Measurements from ENCODE around the gene PROKR2.

The PROKR2 gene

DNA sequence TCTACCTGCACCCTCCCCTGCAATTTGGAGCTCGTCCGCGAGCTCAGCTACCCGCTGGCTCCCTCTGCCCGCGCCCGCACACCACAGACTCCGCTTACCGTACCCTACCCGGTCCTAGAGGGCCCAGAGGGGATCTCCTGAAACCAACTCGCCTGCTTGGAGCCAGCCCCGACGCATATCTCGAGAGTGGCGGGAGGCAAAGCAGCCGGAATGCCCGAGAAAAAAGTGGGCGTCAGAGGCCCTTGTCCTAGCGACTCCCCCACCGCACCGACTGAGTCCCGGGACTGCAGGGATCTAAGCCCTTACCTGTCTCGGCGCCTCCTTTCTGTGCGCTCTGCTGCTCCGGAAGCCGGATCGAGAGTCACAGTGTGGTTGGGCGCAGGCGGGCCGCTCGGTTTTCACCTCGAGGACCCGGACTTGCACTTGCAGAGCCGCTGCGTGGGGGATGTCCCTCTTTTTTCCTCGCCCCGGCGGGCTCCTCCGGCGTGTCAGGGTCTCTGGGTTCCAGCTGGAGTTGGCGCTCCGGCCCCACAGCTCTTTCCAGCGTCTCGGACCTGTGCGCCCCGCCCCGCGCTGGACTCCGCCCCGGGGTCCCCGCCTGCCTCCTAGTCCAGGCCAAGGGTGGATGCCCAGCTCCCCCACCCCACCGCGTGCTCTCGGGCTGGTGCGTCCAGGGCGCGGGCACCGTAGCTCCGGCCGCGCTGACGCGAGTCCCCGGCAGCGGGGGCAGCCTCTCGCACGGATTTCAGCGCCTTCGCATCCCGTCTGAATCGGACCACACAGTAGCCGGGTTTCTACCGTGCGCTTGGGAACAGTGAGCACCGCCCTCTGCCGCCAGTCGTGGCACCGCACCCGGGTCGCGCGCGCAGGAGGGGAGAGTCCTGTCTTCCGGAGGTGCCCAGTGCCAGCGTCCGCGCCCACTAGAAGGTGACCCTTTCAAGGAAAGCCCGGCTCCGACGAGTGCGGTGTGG, at the start of gene PROKR2:
Gene PROKR2 (minus strand): TSS at position 767 of the 971 bp plus-strand sequence. CDS start 2,585 bp downstream, outside the sequence.
- DNase-seq: no peak

DNA sequence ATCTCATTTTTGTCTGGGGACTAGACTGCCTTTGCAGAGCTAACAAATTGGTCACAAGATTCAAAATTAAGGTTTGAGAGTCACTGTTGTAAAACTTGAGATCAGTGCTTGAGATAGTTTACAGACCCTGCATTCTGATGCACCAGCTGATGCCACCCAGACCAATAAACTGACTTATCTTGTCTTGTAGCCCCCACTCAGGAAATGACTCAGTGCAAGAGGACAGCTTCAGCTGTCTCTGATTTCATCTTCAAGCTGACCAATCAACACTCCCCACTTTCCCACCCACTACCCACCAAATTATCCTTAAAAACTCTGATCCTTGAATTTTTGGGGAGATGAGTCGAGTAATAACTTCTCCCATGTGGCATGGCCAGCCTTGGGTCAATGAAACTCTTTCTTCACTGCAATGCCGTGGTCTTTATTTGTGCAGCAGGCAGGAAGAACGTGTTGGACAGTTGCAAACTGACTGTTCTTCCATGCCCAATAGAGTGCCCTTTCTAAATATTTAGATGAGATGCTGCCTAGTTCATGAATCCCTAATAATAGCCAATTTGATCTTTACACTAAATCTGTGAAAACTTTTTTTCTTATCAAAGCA, 48.3 kb upstream of the PROKR2 start:
- DNase-seq: no peak

DNA sequence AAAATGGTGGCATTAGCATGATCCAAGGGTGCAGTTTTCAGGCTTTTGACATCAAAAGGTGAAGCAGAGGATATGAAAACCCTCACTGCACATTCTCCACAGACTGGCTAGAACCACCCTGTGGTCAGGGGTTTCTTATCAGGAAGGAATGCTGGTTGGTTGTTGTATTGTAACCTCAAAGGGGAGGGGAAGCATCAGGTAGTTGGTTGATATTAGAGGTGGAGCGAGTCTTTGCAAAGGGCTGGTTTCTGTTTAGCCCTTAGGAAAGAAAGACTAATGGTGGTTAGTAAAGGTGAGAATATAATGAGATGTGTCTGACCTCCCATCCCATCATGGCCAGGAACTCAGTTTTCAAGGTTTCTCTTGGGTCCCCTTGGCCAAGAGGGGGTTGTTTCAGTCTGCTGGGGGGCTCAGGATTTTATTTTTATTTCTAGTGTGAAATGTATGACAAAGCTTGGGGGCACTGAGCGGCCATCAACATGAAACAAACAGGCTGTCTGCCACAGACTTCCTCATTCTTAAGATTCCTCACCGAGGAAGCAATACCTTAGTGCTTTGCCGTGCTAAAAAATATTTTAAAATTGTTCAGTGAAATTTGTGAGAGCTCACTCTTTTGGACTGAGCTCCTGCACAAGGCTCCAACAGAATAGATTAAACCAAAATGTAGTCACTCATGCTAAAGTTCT, 47.5 kb upstream of the PROKR2 start:
- no peak for DNase-seq

DNA sequence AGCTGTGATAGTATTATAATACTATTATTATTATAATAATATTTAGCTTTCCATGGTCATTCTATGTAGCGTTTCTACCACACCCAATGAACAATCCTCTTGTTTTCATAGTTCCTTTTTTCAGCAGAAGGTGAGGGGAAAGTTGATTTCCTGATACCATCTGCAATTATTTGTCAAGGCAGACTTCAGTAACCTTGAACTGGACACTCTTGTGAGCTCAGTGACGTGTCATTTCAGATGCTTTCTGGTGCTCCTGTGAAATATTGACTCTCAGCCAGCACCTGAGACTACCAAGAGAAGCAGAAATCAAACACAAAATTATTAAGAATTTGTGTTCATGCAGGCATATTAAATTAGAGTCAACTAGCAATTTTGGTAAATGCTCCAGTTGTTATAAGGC, 46.0 kb upstream of the PROKR2 start:
- DNase-seq: no peak

DNA sequence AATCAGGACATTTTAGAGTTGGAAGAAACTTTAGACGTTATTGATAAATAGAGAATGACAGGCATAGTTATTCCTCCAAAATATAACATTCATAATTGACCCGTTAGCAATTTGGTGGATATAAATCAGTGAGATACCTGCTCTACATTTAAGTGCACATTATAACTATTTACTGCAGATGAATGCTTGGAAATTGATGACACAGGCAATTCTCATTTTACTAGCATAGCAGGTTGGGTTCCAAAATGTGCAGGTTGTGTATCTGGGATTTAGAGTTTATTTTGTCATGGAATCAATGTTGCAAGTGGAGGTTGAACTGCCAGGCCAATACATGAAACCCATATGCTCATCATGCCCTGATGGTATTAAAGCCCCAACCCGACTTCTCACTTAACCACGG, 44.4 kb upstream of the PROKR2 start:
- no peak for DNase-seq

DNA sequence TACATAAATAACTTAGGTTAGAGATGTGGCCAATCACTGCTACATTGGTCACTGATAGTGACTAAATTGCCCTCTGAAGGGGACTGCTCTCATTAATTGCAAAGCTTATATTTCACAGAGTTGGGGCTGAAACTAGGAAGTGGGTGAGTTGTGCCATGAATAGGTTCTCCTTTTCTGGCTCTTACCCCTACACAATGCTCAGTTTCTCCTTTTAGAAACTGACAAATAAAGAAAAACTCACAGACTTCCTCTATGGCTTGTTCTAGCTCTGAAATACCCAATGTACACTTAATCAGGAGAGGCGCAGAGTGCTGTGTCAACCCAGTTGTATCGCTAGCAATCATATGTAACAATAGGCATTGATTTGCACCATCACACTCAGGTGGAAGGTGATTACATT, 41.2 kb upstream of the PROKR2 start:
- DNase-seq: no peak

DNA sequence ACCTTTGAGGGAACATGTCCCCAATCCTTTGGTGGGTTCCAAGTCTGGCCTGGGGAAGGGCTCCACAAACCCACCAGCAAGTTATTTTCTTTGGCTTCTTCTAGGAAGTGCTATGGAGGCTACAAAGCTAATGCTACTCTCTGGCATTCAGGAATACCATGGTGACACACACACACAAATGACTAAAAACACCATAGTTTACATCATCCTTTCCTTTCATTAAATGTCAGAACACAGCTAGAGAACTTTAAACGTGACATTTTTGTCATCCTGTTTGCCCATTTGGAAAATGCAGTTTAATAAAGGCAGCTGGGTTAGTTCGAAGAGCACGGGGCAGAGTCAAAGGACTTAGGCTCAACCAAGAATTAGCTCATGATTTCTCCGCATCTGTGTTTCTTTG, 40.2 kb upstream of the PROKR2 start:
- no peak for DNase-seq

DNA sequence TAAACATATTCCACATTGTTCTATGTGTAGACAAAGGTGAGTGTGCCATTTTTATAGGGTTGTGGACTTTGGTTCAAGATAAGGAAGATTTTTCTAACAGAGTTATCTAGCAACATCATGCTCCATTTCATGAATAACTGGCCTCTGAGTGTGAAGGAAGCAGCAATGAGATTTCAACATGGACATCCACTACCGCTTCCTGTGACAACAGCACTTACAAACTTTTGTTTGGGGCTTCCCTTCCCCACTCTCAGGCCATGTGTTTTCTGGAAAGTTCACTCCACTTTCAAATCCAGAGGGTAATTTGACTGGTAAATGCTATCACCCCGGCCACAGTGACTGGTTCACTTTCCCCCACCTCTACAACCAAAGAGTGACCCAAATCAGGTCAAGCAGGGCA, 38.1 kb upstream of the PROKR2 start:
- no peak for DNase-seq

DNA sequence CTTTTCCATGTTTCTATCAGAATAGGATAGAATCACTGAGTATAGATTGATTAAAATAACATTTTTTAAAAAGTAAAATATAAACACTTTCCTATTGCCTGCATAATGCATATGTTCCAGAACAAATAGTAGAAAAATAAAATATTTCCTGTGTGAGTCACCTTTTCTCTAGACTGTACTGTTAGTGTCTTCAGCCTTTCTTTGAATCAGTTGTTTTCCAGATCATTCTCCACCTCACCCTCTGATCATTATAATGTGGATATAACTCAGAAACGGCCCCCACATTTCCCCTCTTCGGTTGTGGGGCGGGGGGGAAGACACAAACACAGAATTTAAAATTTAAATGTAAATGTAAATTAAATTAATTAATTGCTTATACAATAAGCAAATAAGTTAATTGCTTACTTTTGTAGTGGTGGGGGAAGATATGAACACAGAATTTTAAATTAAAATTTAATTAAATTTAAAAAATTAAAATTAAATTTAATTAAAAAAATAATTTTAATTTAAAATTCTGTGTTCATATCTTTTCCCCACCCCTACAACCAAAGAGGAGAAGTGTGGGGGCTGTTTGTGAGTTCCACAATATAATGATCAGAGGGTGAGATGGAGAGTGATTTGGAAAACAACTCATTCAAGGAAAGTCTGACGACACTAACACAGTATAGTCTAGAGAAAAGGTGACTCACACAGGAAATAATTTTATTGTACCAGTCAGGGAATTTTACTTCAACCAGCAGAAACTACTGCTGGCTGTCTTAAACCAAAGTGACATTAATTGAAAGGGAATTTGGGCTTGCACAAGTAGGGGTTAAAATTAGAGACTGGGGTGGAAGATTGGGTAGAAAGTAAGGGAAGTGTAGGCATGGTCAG, 37.1 kb upstream of the PROKR2 start:
- DNase-seq: no peak

DNA sequence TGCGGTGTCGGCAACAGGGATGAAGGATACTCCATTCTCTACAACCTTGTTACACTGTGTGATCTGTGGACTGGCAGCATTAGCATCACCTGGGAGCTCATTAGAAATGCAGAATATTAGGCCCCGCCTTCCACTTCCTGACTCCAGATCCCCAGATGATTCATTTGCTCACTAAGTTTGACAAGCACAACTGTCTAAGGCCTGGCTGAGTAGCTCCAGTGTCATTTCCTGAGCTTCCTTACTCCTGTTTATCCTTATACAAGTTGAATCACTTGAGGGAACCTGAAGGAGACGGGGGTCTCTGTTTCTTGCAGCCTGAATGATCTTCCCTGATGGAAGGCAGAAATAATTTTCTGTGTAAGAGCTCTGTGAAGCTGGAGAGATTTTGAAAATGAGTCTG, 32.7 kb upstream of the PROKR2 start:
- no peak for DNase-seq

DNA sequence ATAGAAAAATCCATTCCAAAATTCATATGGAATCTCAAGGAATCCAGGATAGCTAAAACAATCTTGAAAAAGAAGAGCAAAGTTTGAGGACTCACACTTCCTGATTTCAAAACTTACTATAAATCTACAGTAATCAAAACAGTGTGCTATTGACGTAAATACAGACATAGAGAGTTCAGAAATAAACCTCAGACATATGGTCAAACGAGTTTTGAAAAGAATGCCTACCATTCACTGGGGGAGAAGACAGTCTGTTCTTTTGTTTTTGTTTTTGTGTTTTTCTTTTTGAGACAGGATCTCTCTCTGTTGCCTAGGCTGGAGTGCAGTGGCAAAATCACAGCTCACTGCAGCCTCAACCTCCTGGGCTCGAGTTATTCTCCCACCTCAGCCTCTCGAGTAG, 25.3 kb upstream of the PROKR2 start:
- DNase-seq: no peak

DNA sequence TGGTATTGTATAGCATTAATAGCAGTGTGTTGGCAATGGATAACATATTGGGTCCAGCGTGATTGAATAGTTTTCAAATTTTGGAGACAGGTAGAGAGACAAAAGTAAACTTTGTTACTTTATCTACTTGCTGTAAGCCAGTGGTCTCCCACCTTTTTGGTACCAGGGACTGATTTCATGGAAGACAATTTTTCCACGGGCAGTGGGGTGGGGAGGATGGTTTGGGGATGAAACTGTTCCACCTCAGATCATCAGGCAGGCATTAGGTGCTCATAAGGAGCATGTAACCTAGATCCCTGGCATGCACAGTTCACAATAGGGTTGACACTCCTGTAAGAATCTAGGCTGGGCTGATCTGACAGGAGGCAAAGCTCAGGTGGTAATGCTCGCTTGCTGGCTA, 14.6 kb upstream of the PROKR2 start:
- DNase-seq: no peak

DNA sequence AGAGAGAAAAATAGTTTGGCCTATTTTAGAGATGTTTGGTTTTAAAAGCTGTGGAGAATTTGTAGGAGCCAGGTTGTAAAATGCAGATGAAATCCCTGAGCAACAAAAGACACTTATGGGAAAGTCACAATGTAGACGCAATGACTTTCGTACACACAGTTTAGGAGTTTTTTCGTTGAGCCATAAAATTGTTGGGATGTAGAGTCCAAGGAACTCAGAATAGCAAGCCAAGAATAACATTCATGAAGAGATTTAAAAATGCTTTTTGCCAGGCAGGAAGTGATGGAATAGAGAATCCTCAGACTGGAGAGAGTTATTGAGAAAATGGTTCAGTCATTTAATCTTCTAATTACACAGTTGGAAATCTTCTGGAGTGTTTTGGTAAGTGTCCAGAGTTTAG, 11.5 kb upstream of the PROKR2 start:
- DNase-seq: no peak

DNA sequence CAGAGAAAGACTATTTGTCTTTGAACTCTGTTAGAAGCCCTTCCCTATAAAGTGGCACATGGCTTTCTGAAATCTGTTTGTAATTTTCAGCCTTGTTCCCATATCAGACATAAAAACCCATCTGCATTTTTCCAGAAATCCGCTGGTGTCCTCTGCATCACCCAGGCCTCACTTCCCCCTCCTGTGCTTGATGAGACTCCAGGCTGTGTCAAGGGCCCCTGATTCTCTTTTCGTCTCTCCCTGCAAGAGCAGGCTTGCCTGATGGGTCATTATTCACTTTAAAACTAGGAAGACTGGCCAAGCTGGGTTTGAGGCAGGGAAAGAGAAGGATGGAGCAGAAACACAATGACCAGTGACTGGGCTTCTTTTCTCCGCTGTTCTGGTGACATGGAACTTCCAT, 10.6 kb upstream of the PROKR2 start:
- DNase-seq: no peak

DNA sequence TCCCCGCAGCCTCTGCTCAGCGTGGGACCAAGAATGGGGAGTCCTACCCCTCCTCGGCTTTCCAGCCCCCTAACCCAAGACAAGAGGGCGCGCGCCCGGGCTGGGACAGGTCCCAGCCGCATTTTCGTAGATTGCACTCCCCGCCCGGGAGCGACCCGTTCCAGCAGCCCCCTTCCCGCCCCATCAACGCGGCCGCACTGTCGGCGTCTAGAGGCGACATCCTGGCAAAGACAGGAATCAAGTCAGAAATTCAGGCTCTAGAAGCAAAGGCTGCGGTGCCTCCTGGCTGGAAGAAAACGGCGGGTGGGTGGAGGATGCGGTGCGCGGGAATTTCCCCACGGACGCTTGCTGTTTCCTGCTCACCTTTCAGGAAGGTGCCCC, 957 bp downstream of the PROKR2 start:
- no peak for DNase-seq

DNA sequence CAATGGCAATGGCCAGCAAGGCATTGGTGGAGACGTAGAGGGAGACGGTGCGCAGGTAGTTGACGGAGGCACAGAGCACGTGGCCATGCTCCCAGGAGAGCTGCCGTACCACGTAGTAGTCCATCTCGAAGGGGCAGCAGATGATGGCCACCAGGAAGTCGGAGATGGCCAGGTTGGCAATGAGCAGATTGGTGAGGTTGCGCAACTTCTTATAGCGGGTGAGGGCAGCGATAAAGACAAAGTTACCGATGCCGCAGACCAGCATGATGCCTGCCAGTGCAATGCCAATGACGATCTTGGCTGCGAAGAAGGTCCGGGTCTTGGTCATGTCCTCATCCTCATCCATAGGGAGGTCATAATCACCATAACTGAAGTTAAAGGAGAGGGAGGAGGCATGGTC, 2.8 kb downstream of the PROKR2 start:
- no peak for DNase-seq

DNA sequence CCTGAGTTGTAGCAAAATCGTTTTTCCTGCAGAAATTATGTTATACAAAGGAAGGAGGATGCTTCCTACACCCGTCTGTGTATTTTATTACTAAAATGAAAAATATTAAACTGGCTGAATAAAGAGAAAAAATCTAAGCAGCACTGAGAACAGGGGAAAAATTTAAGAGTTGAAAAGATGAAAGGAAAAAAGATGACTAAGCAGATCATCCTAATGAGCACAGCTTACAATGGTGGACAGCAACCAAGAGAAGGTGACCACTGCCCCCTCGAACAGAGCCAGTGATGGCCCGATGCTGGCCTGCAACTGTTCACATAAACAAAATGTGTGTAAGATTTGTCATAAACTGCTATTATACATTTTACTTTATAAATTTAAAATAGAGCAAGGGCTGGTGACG, 4.2 kb downstream of the PROKR2 start:
- no peak for DNase-seq

DNA sequence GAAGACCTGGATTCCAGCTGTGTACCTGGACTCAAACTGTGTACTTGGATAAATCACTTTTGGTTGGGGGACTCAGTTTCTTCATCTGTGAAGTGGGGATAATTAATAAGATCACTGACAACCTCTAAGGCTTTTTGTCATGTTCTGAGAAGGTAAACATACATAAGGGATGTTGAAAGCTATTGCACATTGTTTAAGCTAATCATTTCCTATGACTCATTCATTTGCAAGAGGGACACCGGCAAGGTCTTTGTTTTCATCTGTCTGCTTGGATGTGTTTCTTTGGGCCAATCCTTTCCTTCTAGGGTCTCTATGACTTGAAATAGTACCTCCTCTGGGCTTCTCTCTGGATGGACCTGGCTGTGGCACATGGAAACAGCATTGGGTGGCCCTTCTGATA, 6.8 kb downstream of the PROKR2 start:
- DNase-seq: no peak

DNA sequence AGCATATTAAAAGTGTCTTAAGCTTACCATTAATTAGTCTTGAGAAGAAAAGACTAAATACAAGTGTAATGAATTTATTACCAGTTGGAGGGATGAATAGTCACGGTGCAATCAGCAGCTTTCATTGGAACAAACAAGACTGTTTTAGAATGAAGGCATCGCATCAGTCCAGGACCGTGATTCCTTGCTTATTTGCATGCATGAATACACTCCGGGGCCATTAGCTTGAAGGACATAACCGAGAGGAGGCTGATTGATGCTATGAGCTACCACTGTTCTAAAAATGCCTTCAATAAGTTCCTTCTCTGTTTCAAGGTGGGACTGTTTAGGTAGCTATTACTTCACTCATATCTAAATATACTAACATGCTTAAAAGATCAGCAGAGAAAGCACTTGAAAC, 17.9 kb downstream of the PROKR2 start:
- DNase-seq: no peak

DNA sequence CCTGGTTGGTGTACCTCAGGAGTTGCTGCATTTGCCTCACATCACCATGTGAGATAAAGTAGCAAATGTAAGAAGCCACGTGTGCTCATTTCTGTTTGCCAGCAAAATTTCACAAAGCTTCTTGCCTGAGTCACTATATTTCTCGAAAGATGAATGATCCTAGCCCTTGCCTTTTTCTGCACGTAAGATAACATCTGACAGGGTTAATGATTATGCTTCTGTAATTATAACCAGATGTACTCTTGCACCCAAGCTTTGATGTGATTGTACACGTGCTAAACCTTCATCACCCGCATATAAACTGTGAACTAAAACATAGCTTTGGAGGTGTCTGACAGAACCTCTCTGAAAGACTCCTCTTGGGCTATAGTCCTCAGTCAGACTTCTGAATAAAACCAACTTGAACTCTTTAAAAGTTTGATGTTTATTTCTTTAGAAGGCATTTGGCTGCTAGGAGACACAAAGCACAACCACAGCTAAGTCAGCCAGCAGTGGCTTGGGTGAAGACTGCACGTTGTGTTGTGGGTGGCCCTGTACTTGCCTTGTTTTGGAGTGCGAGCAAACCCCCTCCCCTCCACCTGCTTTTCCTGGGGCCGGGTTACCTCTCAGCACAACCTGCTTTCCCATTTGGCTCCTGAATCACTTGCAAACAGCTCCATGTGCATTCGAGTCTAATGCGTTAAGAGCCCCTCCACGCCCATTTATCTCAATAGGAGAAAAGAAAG, 19.3 kb downstream of the PROKR2 start:
- no peak for DNase-seq

DNA sequence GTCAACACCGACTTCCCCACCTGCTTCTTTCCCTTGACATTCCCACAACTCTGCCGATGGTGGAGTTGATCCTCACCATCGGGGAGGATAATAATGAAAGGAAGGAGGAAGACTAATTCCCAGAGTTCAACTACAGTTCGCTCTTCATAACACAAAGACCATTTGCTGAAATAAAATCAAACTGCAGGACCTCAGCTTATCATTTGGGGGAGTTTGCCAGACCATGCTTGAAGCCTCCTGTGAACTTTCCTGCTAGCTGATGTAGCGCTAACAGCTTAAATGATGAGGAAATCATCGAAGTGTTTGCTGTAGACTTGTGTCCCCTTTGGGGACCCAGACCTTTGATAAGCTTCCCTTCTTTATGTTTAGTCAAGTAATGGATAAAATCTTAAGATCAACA, 26.2 kb downstream of the PROKR2 start:
- DNase-seq: no peak

DNA sequence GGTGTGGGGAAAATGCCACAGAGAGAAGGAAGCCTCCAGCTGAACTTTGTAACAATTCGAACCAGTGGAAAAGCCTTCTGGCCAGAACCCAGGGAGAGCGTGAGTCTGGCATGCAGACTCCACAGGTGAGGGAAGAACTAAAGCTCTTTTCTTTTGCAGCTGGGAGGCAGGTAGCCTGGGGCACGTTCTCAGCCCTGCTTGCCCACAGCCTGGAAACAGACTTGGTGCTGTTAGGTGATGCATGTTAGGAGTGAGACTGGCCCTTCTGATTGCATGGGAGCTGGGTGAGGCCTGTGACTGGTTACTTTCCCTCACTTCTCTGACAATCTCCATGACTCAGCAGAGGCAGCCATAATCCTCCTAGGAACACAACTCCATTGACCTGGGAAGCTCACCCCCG, 34.2 kb downstream of the PROKR2 start:
- no peak for DNase-seq

All from activated effector memory CD4-positive, alpha-beta T cell treated with anti-CD3 and anti-CD28 coated beads, Interleukin-2, amount 50 U/mL, for 16 hours (primary cell).